SK-N-DZ (cell line): ENCODE measurements around the gene MSGN1. TPM values are rescaled to one million over a fixed set of nuclear protein-coding genes. Genes with fewer than 3 reads are reported as not detected.

Source experiments
- DNase-seq: peaks from one replicate; pipeline ENCODE4 v3.0.0-alpha.2; 2015; ENCODE audit warnings: low spot score
- polyA plus RNA-seq, 2 experiments: library from polyadenylated mRNA; depleted of rRNA; stranded (reverse); fragments of >200 nt; gene quantifications; 2 replicates each; pipeline ENCODE4 v1.2.3, GENCODE V29; 2014

MSGN1 gene, protein sequence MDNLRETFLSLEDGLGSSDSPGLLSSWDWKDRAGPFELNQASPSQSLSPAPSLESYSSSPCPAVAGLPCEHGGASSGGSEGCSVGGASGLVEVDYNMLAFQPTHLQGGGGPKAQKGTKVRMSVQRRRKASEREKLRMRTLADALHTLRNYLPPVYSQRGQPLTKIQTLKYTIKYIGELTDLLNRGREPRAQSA
- not detected in 2 replicates for polyA plus RNA-seq (2014; cell fraction: cytosol; rRNA removed)
- polyA plus RNA-seq (2014; cell fraction: nucleus; rRNA removed) = not detected in 2 replicates

DNA sequence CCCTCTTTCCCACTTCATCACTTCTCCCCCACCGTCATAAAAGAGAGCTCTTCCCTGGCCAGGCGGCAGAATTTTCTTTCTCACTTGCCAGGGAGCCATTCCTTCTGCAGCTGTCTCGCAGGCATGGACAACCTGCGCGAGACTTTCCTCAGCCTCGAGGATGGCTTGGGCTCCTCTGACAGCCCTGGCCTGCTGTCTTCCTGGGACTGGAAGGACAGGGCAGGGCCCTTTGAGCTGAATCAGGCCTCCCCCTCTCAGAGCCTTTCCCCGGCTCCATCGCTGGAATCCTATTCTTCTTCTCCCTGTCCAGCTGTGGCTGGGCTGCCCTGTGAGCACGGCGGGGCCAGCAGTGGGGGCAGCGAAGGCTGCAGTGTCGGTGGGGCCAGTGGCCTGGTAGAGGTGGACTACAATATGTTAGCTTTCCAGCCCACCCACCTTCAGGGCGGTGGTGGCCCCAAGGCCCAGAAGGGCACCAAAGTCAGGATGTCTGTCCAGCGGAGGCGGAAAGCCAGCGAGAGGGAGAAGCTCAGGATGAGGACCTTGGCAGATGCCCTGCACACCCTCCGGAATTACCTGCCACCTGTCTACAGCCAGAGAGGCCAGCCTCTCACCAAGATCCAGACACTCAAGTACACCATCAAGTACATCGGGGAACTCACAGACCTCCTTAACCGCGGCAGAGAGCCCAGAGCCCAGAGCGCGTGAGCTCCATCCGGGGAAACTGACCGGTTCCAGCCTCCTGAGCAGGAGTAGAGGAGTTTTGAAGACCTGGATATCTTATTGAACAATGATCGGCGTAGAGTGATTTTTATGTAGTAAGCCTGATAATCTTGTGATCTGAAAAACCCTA lies at the start of gene MSGN1:
Gene MSGN1, plus strand, starts transcription at position 65 of the 850 bp plus-strand sequence. Its CDS starts 59 bp downstream, at position 124.
- DNase-seq = no peak

GRCh38 chr2:17768894-17769293 lies 47.4 kb upstream of the MSGN1 start:
- no peak for DNase-seq

DNA sequence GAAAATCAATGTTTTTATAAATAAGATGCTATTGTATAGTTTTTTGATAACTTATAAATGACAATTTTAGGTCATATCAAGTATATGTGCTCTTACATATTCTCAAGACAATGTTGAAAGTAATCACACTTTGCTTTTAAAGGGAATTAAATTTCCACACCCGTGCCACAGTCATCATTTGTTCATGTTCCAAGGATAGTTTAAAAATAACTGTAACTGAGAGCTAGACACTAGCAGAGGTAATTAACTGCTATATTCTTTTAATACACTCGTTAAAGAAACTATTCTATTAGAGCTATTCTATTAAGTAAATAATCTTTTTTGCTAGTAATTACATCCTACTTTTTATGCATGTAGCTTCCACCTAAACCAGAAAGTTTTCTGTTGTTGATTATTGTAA lies 44.3 kb upstream of the MSGN1 start:
- DNase-seq = no peak

GRCh38 chr2:17772532-17772931 lies 43.7 kb upstream of the MSGN1 start:
- no peak for DNase-seq

GRCh38 chr2:17780546-17780945 lies 35.7 kb upstream of the MSGN1 start:
- DNase-seq = no peak

GRCh38 chr2:17781482-17781881 lies 34.8 kb upstream of the MSGN1 start:
- DNase-seq = no peak

- no peak for DNase-seq
Measured at GRCh38 chr2:17786727-17787126, 29.5 kb upstream of the MSGN1 start.

- DNase-seq = peak; percentile 47
Measured at GRCh38 chr2:17788773-17789172, 27.5 kb upstream of the MSGN1 start.

DNA sequence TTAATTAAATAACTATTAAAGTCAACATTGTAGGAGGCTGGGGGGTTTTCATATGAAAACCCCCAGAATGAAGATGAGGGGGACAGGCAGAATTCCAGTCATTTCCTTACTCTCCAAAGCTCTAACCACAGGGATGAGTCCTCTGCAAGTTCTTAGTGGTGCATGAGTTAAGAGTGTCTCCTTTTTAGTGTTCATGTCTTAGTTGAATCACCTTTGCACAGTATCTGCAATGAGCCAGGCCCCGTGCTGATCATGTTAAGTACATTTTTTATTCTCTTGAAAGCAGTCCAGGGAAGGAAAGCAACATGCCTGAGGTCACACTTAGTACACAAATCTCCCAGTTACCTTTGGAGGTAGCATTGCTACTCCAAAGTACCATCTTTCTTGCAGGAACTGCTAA lies 25.7 kb upstream of the MSGN1 start:
- DNase-seq = no peak

- no peak for DNase-seq
Measured at GRCh38 chr2:17791121-17791816, 25.0 kb upstream of the MSGN1 start.

GRCh38 chr2:17791817-17792130 lies 24.5 kb upstream of the MSGN1 start:
- DNase-seq = no peak

DNA sequence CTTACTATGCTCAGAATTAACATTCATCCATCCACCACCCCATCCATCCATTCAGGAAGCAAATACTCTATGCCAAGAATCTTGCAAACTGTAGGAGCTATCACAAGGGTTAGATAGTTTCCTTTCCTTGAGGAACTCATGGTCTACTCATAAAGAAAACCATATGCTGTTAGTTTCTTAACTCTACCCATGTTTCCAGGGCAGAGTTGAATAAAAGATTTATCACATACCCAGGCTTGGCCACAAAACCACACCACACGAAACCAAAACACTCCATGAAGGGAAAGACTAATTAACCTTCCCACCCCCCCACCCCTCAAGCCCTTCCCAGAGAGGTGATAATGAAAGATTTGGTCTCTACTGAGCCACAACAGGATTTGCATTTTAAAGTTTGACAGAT lies 23.7 kb upstream of the MSGN1 start:
- no peak for DNase-seq

GRCh38 chr2:17793296-17793695 lies 23.0 kb upstream of the MSGN1 start:
- no peak for DNase-seq

GRCh38 chr2:17793803-17794354 lies 22.4 kb upstream of the MSGN1 start:
- DNase-seq = no peak

GRCh38 chr2:17795309-17795708 lies 21.0 kb upstream of the MSGN1 start:
- no peak for DNase-seq

GRCh38 chr2:17798338-17798737 lies 17.9 kb upstream of the MSGN1 start:
- no peak for DNase-seq

DNA sequence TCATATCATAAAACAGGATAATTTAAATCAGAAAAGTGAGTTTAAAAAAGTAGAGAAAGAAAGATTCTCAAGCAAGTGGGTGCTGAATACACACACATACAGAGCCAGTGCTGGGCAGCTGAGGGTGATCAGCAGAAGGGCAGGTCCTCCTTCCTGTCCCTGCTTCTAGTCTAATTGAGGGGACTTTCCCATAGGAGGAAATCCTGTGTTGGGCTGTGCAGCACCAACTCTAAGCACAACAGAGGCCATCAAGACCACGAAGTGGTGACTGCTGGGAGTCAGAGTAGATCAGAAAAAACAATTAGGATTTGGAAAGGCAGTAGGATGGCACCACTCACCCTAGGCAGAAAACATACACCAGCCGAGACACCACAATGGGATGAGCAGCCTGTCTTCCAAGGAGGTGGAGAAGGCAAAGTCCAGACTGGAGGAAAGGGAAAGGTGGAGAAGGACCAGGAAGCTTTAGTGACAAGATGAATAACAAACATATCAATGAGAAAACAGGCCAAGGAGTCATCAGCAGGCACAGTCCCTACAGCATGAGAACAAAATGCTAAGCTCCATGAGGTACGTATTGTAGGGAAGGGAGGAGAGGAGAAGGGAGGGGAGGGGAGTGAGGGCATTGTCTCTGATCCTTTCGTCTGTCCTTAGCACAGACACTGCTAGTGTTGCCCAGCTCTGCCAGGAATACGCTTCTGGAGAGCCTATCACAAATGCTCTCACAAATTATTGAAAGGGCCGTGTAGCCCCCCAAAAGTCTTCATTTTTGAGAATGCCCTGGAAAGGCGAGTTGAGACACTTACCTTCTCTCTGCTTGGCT lies 16.7 kb upstream of the MSGN1 start:
- DNase-seq = no peak

- DNase-seq = no peak
Measured at GRCh38 chr2:17800219-17800618, 16.0 kb upstream of the MSGN1 start.

- no peak for DNase-seq
Measured at GRCh38 chr2:17800693-17801458, 15.4 kb upstream of the MSGN1 start.

DNA sequence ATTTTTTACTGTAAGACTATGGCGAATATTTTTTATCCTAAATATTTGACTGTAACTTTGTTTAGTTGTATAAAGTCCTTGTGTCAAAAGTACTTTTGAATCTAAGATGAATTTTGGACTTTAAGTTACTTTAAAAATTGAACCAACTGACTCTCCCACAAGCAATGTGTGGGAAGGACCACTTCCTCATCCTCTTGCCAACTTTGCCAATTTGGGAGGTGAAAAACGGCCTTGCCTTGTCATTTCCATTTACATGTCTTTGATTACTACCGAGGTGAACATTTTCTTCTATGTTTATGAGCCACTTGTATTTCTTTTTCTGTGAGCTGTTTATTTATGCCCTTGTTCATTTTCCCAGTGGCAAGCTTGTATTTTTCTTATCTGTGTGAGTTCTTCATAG lies 12.8 kb upstream of the MSGN1 start:
- no peak for DNase-seq

DNA sequence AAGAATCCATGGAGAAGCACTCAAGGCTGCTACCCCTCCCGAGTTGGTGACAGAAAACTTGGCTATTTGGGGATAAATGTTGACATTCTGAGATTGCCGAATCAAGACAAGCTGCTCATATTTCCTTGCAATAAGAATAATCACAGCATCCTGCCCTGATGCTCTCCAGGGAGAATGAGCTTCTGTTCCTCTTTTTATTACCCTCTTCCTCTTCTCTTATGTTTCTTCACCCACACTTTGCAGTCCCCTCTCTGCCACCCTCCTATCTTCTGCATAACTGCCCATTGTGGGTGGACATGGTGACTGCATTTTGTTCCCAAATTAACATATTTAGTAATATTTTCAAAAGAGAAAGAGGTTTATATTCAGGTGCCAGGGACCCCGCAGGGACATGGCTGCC lies 11.9 kb upstream of the MSGN1 start:
- DNase-seq = no peak
